GM11168 (cell line): Measurements from ENCODE around the gene PCDHB13.
"Not testable (repeated sequence)": the region's sequence is repeated elsewhere in the genome, so short reads cannot be mapped to it uniquely, and the experiment has no call there.

Experiments
- in situ Hi-C: fragments of 300-500 bp; cut with MboI; formaldehyde crosslinking; loops from one replicate; pipeline ENCODE4 v1.12.0; 2022; ENCODE audit warnings: low sequenced_read_pairs; ENCODE audit not compliant: unreplicated experiment

The PCDHB13 gene

GRCh38 chr5:141213656-141214339 lies at the start of gene PCDHB13:
TSS of gene PCDHB13 (plus strand) at chr5:141213919. CDS start at chr5:141214124, 205 bp downstream.
- in situ Hi-C loops = not testable (repeated sequence)

- in situ Hi-C loops = no loop called here
These were observed 41.1 kb upstream of the PCDHB13 start, which contains the start of gene PCDHB7 for GRCh38 chr5:141172381-141173204. TSS of gene PCDHB7 (plus strand) at chr5:141172644. CDS start at chr5:141172836, 192 bp downstream.

GRCh38 chr5:141174291-141175104 lies 39.2 kb upstream of the PCDHB13 start:
- in situ Hi-C loops = not testable (repeated sequence)

GRCh38 chr5:141175933-141176332 lies 37.8 kb upstream of the PCDHB13 start:
- in situ Hi-C loops = no loop called here

GRCh38 chr5:141177577-141178191 lies 36.0 kb upstream of the PCDHB13 start, which contains the start of gene PCDHB8:
TSS of gene PCDHB8 (plus strand) at chr5:141177790. CDS start at chr5:141178035, 245 bp downstream.
- in situ Hi-C loops = not testable (repeated sequence)

GRCh38 chr5:141179371-141179770 lies 34.3 kb upstream of the PCDHB13 start:
- in situ Hi-C loops = not testable (repeated sequence)

- in situ Hi-C loops = not testable (repeated sequence)
These were observed 33.8 kb upstream of the PCDHB13 start for GRCh38 chr5:141179876-141180275.

- in situ Hi-C loops = no loop called here
These were observed 33.4 kb upstream of the PCDHB13 start for GRCh38 chr5:141180313-141180712.

GRCh38 chr5:141182248-141182647 lies 31.5 kb upstream of the PCDHB13 start, which contains the start of gene PCDHB16:
TSS of gene PCDHB16 (plus strand) at chr5:141182387. CDS start at chr5:141182560, 173 bp downstream.
- in situ Hi-C loops = no loop called here

GRCh38 chr5:141184117-141184855 lies 29.4 kb upstream of the PCDHB13 start:
- in situ Hi-C loops = not testable (repeated sequence)

GRCh38 chr5:141186897-141187512 lies 26.7 kb upstream of the PCDHB13 start, which contains the start of gene PCDHB9:
TSS of gene PCDHB9 (plus strand) at chr5:141187161. CDS start at chr5:141187319, 158 bp downstream.
- in situ Hi-C loops = no loop called here

- in situ Hi-C loops = not testable (repeated sequence)
These were observed 25.0 kb upstream of the PCDHB13 start for GRCh38 chr5:141188682-141189081.

- in situ Hi-C loops = not testable (repeated sequence)
These were observed 24.6 kb upstream of the PCDHB13 start for GRCh38 chr5:141189131-141189530.

GRCh38 chr5:141192110-141192725 lies 21.5 kb upstream of the PCDHB13 start, which contains the start of gene PCDHB10:
TSS of gene PCDHB10 (plus strand) at chr5:141192353. CDS start at chr5:141192553, 200 bp downstream.
- in situ Hi-C loops = no loop called here

- in situ Hi-C loops = not testable (repeated sequence)
These were observed 19.4 kb upstream of the PCDHB13 start for GRCh38 chr5:141194332-141194731.

- in situ Hi-C loops = no loop called here
These were observed 17.4 kb upstream of the PCDHB13 start for GRCh38 chr5:141196363-141196762.

GRCh38 chr5:141199359-141200235 lies 14.1 kb upstream of the PCDHB13 start, which contains the start of gene PCDHB11:
TSS of gene PCDHB11 (plus strand) at chr5:141199627. CDS start at chr5:141199775, 148 bp downstream.
- in situ Hi-C loops = no loop called here
